ENCODE results near the gene WWOX. TPM values are rescaled to one million over a fixed set of nuclear protein-coding genes. Genes with fewer than 3 reads are reported as not detected.

Gene WWOX
- total and polyA plus RNA-seq, 4 donors = 5.4 to 61.5 (median 18.4) TPM

DNA sequence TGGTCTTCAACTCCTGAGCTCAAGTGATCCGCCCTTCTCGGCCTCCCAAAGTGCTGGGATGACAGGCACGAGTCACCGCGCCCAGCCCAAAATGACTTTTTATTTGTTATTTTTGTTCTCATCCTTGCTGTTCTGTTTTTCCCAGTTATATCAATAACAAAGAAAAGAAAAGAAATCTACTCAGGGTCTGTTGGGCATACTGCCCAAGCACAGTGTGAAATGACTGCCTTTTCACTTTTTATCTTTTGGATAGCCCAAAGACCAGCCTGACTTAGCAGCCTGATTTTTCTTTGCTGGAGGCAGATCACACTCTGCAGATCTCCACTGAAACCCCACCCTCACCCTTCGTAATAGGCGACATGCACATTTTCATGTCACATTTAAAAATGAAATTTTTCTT is 1007.8 kb downstream of the WWOX start:
- no peaks in the 10 kb centered on the region for H3K4me1 ChIP-seq (ENCODE audit: control insufficient read depth in 5 of 5, insufficient read depth in 5 of 5, low read length in 5 of 5)
- 97% methylated on average over 7 of the region's 7 CpGs for WGBS, 2 donors
- DNase-seq (peak in 1 of 3 donors; percentile 14), ATAC-seq (ENCODE audit: insufficient read depth, low FRiP score) (no peak)
- H3K36me3 ChIP-seq (ENCODE audit: control insufficient read depth in 4 of 4, insufficient read depth in 4 of 4, low read length in 4 of 4) = no peaks in the 10 kb centered on the region
- H3K9ac ChIP-seq (ENCODE audit: insufficient read depth in 1 of 2, low read length in 2 of 2) = no peak overlapping the region
- H3K4me3 ChIP-seq = no peak overlapping the region
- no peaks in the 10 kb centered on the region for H3K9me3 ChIP-seq (ENCODE audit: control insufficient read depth in 4 of 4, insufficient read depth in 3 of 4, low read length in 3 of 4)
- peaks cover 0 to 2% (median 0%) of the 10 kb centered on the region in 3 donors for H3K27me3 ChIP-seq (ENCODE audit: control insufficient read depth in 3 of 3, insufficient read depth in 3 of 3, low read length in 2 of 3)
- H3K27ac ChIP-seq (ENCODE audit: low read depth in 1 of 2, low read length in 1 of 2) = no peak overlapping the region
- TF ChIP-seq, protein P1, sequence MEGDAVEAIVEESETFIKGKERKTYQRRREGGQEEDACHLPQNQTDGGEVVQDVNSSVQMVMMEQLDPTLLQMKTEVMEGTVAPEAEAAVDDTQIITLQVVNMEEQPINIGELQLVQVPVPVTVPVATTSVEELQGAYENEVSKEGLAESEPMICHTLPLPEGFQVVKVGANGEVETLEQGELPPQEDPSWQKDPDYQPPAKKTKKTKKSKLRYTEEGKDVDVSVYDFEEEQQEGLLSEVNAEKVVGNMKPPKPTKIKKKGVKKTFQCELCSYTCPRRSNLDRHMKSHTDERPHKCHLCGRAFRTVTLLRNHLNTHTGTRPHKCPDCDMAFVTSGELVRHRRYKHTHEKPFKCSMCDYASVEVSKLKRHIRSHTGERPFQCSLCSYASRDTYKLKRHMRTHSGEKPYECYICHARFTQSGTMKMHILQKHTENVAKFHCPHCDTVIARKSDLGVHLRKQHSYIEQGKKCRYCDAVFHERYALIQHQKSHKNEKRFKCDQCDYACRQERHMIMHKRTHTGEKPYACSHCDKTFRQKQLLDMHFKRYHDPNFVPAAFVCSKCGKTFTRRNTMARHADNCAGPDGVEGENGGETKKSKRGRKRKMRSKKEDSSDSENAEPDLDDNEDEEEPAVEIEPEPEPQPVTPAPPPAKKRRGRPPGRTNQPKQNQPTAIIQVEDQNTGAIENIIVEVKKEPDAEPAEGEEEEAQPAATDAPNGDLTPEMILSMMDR (IDR thresholded peaks at IDR 0.05; ENCODE audit: control extremely low read depth, extremely low read depth) = no peak

DNA sequence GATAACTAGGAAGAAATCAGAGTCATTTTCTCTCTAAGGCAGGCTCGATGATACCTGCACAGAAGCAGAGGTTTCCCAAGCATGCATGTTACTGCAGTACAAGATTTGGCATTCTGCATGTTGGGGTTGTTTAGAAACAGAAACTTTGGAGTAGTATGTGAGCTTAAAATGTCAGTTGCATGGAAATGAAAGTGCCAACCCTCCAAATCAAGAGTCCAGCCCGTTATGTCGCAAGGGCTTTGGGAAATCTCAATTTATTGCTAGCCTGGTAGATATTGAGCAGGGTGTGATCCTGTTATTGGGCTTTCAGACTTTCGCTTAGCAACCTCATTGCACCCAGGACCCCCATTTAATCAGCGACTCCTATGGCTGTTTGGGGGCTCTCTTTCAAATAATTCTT is 1010.3 kb downstream of the WWOX start:
- Histone ChIP-seq H3K27me3 (ENCODE audit: control insufficient read depth in 3 of 3, insufficient read depth in 3 of 3, low read length in 2 of 3) (no peaks in the 10 kb centered on the region), H3K4me3 (no peak overlapping the region), H3K9ac (ENCODE audit: insufficient read depth in 1 of 2, low read length in 2 of 2) (no peak overlapping the region), H3K36me3 (ENCODE audit: control insufficient read depth in 4 of 4, insufficient read depth in 4 of 4, low read length in 4 of 4) (no peaks in the 10 kb centered on the region), H3K27ac (ENCODE audit: low read depth in 1 of 2, low read length in 1 of 2) (no peak overlapping the region), H3K4me1 (ENCODE audit: control insufficient read depth in 5 of 5, insufficient read depth in 5 of 5, low read length in 5 of 5) (no peaks in the 10 kb centered on the region), H3K9me3 (ENCODE audit: control insufficient read depth in 4 of 4, insufficient read depth in 3 of 4, low read length in 3 of 4) (no peaks in the 10 kb centered on the region)
- TF ChIP-seq, protein P1 (IDR thresholded peaks at IDR 0.05; ENCODE audit: control extremely low read depth, extremely low read depth) = no peak
- WGBS, 2 donors = 88 to 91% methylated on average over 5 of the region's 5 CpGs
- DNase-seq = no peak
- ATAC-seq (ENCODE audit: insufficient read depth, low FRiP score) = no peak

DNA sequence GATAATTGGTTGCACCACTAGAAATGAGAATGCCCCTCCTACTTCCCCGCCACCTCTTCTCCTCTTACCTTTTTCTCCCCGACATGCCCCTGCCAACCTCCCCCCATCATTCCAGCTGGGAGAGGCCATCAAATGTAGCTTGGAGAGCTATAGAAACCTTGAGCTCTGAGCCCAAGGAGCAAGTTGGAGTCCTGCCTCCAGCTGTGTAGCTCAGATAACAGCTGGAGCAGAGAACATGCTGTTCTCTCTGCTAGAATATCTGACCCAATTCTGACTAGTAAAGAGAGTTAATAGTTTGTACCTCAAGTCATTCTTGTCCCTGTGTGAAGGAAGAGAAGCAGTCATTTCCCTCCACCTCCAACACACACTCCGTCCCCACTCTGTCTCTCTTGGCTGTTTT is 1010.8 kb downstream of the WWOX start:
- no peaks in the 10 kb centered on the region for H3K27me3 ChIP-seq (ENCODE audit: control insufficient read depth in 3 of 3, insufficient read depth in 3 of 3, low read length in 2 of 3)
- no peak overlapping the region for H3K4me3 ChIP-seq
- H3K9ac ChIP-seq (ENCODE audit: insufficient read depth in 1 of 2, low read length in 2 of 2) = no peak overlapping the region
- H3K9me3 ChIP-seq (ENCODE audit: control insufficient read depth in 4 of 4, insufficient read depth in 3 of 4, low read length in 3 of 4) = no peaks in the 10 kb centered on the region
- H3K27ac ChIP-seq (ENCODE audit: low read depth in 1 of 2, low read length in 1 of 2) = no peak overlapping the region
- DNase-seq = no peak
- H3K4me1 ChIP-seq (ENCODE audit: control insufficient read depth in 5 of 5, insufficient read depth in 5 of 5, low read length in 5 of 5) = no peaks in the 10 kb centered on the region
- no peaks in the 10 kb centered on the region for H3K36me3 ChIP-seq (ENCODE audit: control insufficient read depth in 4 of 4, insufficient read depth in 4 of 4, low read length in 4 of 4)
- TF ChIP-seq, protein P1 (IDR thresholded peaks at IDR 0.05; ENCODE audit: control extremely low read depth, extremely low read depth) = no peak
- no peak for ATAC-seq (ENCODE audit: insufficient read depth, low FRiP score)
- WGBS, 2 donors = 91 to 95% methylated on average over 3 of the region's 3 CpGs

DNA sequence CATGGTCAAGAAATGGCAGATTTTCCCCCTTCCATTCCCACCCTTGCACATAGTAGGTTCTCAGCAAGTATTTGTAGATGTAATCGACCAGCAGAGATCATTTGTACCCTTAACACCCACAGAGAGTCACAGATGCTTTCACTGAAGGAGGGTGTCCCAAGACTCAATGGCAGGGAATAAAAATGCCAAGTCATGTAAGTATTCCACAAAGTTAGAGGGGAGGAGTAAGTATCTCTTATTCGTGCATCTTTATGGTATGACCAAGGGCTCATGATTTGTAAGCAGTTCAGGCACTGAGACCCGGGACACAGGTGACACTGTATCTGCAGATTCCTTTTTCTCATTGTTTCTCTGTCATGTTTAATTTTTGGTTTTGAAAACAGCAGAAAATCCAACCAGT is 1011.5 kb downstream of the WWOX start:
- WGBS, 2 donors = 86 to 87% methylated on average over 3 of the region's 3 CpGs
- TF ChIP-seq, protein P1 (IDR thresholded peaks at IDR 0.05; ENCODE audit: control extremely low read depth, extremely low read depth) = no peak
- H3K4me1 ChIP-seq (ENCODE audit: control insufficient read depth in 5 of 5, insufficient read depth in 5 of 5, low read length in 5 of 5) = no peaks in the 10 kb centered on the region
- H3K36me3 ChIP-seq (ENCODE audit: control insufficient read depth in 4 of 4, insufficient read depth in 4 of 4, low read length in 4 of 4) = no peaks in the 10 kb centered on the region
- H3K9ac ChIP-seq (ENCODE audit: insufficient read depth in 1 of 2, low read length in 2 of 2) = no peak overlapping the region
- no peak for ATAC-seq (ENCODE audit: insufficient read depth, low FRiP score)
- H3K9me3 ChIP-seq (ENCODE audit: control insufficient read depth in 4 of 4, insufficient read depth in 3 of 4, low read length in 3 of 4) = no peaks in the 10 kb centered on the region
- no peak overlapping the region for H3K4me3 ChIP-seq
- no peaks in the 10 kb centered on the region for H3K27me3 ChIP-seq (ENCODE audit: control insufficient read depth in 3 of 3, insufficient read depth in 3 of 3, low read length in 2 of 3)
- H3K27ac ChIP-seq (ENCODE audit: low read depth in 1 of 2, low read length in 1 of 2) = no peak overlapping the region
- DNase-seq = no peak
